Neutrophil (primary cell): Measurements from ENCODE around the gene CCDC93.

Experiments
- H3K27ac ChIP-seq: fragments of 200-600 bp; sonication (generic); 2 replicates; pipeline ENCODE4 v1.5.1; 2016; ENCODE audit warnings: mild to moderate bottlenecking, moderate library complexity
- H3K27me3 ChIP-seq: fragments of 200-600 bp; sonication (generic); 2 replicates; pipeline ENCODE4 v1.6.0; 2016; ENCODE audit warnings: mild to moderate bottlenecking
- H3K36me3 ChIP-seq: fragments of 200-600 bp; sonication (generic); 2 replicates; pipeline ENCODE4 v1.5.1; 2017
- H3K4me1 ChIP-seq, 2 experiments: fragments of 200-600 bp in 1 of 2; sonication (generic) in 1 of 2; 1 replicate in 1 of 2; 2 replicates in 1 of 2; pipeline versions ENCODE4 v1.5.1 to v1.6.1; 2013 to 2016; ENCODE audit warnings: low read depth in 1 of 2, low read length in 1 of 2, mild to moderate bottlenecking in 1 of 2, moderate library complexity in 1 of 2; ENCODE audit not compliant: control insufficient read depth in 1 of 2, insufficient read depth in 1 of 2
- H3K4me3 ChIP-seq, 2 experiments: fragments of 200-600 bp in 1 of 2; sonication (generic) in 1 of 2; 1 replicate in 1 of 2; 2 replicates in 1 of 2; pipeline ENCODE4 v1.5.1; 2013 to 2016; ENCODE audit warnings: low read depth in 1 of 2, low read length in 1 of 2, mild to moderate bottlenecking in 1 of 2, moderate library complexity in 1 of 2
- H3K9me3 ChIP-seq: fragments of 200-600 bp; sonication (generic); 2 replicates; pipeline ENCODE4 v1.5.1; 2016
- CTCF ChIP-seq: fragments of 200-600 bp; sonication (generic); IDR thresholded peaks from 2 replicates; pipeline ENCODE4 v1.5.1; 2016; ENCODE audit warnings: antibody characterized with exemption

The CCDC93 gene

GRCh38 chr2:118013724-118014491, at the start of gene CCDC93:
TSS of gene CCDC93 (minus strand) at chr2:118014070. CDS start at chr2:118013995, 75 bp downstream.
- no peaks in the 10 kb centered on the region for H3K36me3 ChIP-seq
- peak within 1 kb of the TSS; percentile 95 for H3K27ac ChIP-seq
- peaks cover 44 to 47% of the 10 kb centered on the region in 2 experiments for H3K4me1 ChIP-seq
- TF ChIP-seq CTCF: peak; percentile 30
- H3K27me3 ChIP-seq: no peaks in the 10 kb centered on the region
- H3K9me3 ChIP-seq: no peaks in the 10 kb centered on the region
- H3K4me3 ChIP-seq: peak within 1 kb of the TSS; percentile 63 to 97

GRCh38 chr2:118062669-118063068, 48.8 kb upstream of the CCDC93 start:
- peaks cover 29 to 34% of the 10 kb centered on the region in 2 experiments for H3K4me1 ChIP-seq
- H3K9me3 ChIP-seq: no peaks in the 10 kb centered on the region
- no peaks in the 10 kb centered on the region for H3K27me3 ChIP-seq
- TF ChIP-seq CTCF: no peak
- H3K36me3 ChIP-seq: no peaks in the 10 kb centered on the region
- no peak overlapping the region for H3K27ac ChIP-seq
- no peak overlapping the region for H3K4me3 ChIP-seq

- no peak for TF ChIP-seq CTCF
- no peak overlapping the region for H3K4me3 ChIP-seq
- H3K27ac ChIP-seq: no peak overlapping the region
- H3K27me3 ChIP-seq: no peaks in the 10 kb centered on the region
- H3K4me1 ChIP-seq: peaks cover 30 to 40% of the 10 kb centered on the region in 2 experiments
- no peaks in the 10 kb centered on the region for H3K36me3 ChIP-seq
- no peaks in the 10 kb centered on the region for H3K9me3 ChIP-seq
These were observed 48.2 kb upstream of the CCDC93 start for GRCh38 chr2:118062048-118062447.

- Histone ChIP-seq H3K27ac (peak overlapping the region; percentile 76), H3K9me3 (no peaks in the 10 kb centered on the region), H3K4me3 (no peak overlapping the region), H3K27me3 (no peaks in the 10 kb centered on the region), H3K36me3 (no peaks in the 10 kb centered on the region), H3K4me1 (peaks cover 37 to 47% of the 10 kb centered on the region in 2 experiments)
- TF ChIP-seq CTCF: no peak
These were observed 47.5 kb upstream of the CCDC93 start for GRCh38 chr2:118061135-118061955.

- Histone ChIP-seq H3K4me3 (no peak overlapping the region), H3K36me3 (no peaks in the 10 kb centered on the region), H3K27ac (peak overlapping the region; percentile 76), H3K27me3 (no peaks in the 10 kb centered on the region), H3K4me1 (peaks cover 50 to 60% of the 10 kb centered on the region in 2 experiments), H3K9me3 (no peaks in the 10 kb centered on the region)
- no peak for TF ChIP-seq CTCF
These were observed 46.1 kb upstream of the CCDC93 start for GRCh38 chr2:118059919-118060478.
